HepG2 (cell line): ENCODE measurements around the gene PLEKHG4.

ENCODE experiments used
- POLR2A ChIP-seq, 2 experiments: IDR thresholded peaks; 2 replicates each; pipeline ENCODE4 v1.6.1; 2011; ENCODE audit warnings: low read depth in 2 of 2, low read length in 2 of 2, mild to moderate bottlenecking in 1 of 2, moderate library complexity in 1 of 2; ENCODE audit not compliant: insufficient read depth in 1 of 2
- ZNF563 ChIP-seq: sonication (generic); formaldehyde crosslinking; IDR thresholded peaks from 2 replicates; pipeline ENCODE4 v1.8.0; 2022; ENCODE audit warnings: mild to moderate bottlenecking, moderate library complexity, missing genetic modification reagents

DNA sequence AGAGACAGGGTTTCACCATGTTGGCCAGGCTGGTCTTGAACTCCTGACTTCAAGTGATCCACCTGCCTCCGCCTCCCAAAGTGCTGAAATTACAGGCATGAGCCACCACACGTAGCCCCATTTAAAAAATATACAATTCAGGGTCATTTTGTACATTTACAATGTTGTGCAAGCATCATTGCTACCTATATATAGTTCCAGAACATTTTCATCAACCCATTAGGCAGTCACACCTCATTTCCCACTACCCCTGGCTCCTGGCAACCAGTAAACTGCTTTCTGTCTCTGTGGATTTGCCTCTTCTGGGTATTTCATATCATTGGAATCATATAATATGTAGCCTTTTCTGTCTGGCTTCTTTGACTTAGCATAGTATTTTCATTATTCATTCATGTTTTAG, 54.0 kb downstream of the PLEKHG4 start:
- no peak for TF ChIP-seq ZNF563 (CRISPR knock-in tag)
- TF ChIP-seq POLR2A (IDR thresholded peaks at IDR 0.05; ENCODE audit: insufficient read depth in 1 of 2, low read depth in 2 of 2, low read length in 2 of 2): no peak
